ENCODE data around the gene CDK11A.
"Not testable (repeated sequence)": the region's sequence is repeated elsewhere in the genome, so short reads cannot be mapped to it uniquely, and the experiment has no call there.

CDK11A gene

GRCh38 chr1:1680912-1681273, 43.3 kb downstream of the CDK11A start:
- no peak for DNase-seq

GRCh38 chr1:1680031-1680911, 43.9 kb downstream of the CDK11A start:
- DNase-seq, result no peak

- no peak for DNase-seq
Measured at GRCh38 chr1:1678581-1679380, 45.4 kb downstream of the CDK11A start.

GRCh38 chr1:1677718-1678580, 46.2 kb downstream of the CDK11A start:
- no peak for DNase-seq

- DNase-seq, result not testable (repeated sequence)
Measured at GRCh38 chr1:1676087-1676486, 48.1 kb downstream of the CDK11A start.

GRCh38 chr1:1675218-1675617, 48.9 kb downstream of the CDK11A start:
- not testable (repeated sequence) for DNase-seq

GRCh38 chr1:1674806-1675205, 49.4 kb downstream of the CDK11A start:
- not testable (repeated sequence) for DNase-seq

GRCh38 chr1:1672181-1672965, 51.8 kb downstream of the CDK11A start:
- no peak for DNase-seq

- DNase-seq, result no peak
Measured at GRCh38 chr1:1671365-1672119, 52.6 kb downstream of the CDK11A start.

GRCh38 chr1:1670866-1671265, 53.3 kb downstream of the CDK11A start:
- DNase-seq, result no peak

- no peak for DNase-seq
Measured at GRCh38 chr1:1669468-1670440, 54.4 kb downstream of the CDK11A start.

GRCh38 chr1:1666526-1666925, 57.6 kb downstream of the CDK11A start:
- DNase-seq, result no peak

- DNase-seq, result no peak
Measured at GRCh38 chr1:1665815-1666251, 58.3 kb downstream of the CDK11A start.

GRCh38 chr1:1664941-1665814, 59.0 kb downstream of the CDK11A start:
- no peak for DNase-seq

- DNase-seq, result not testable (repeated sequence)
Measured at GRCh38 chr1:1664318-1664717, 59.8 kb downstream of the CDK11A start.

- not testable (repeated sequence) for DNase-seq
Measured at GRCh38 chr1:1662830-1663560, 61.2 kb downstream of the CDK11A start.

- not testable (repeated sequence) for DNase-seq
Measured at GRCh38 chr1:1662392-1662791, 61.8 kb downstream of the CDK11A start.
